KOPT-K1 (cell line): ENCODE data around the gene MED27.

Experiments used
- H3K27ac ChIP-seq: fragments of 200-600 bp; sonication (generic); 2 replicates; pipeline ENCODE4 v1.5.1; 2016; ENCODE audit warnings: antibody characterized with exemption, mild to moderate bottlenecking, low read depth, low read length; ENCODE audit not compliant: poor library complexity, severe bottlenecking
- H3K36me3 ChIP-seq: fragments of 200-600 bp; sonication (generic); 2 replicates; pipeline ENCODE4 v1.5.1; 2017; ENCODE audit warnings: antibody characterized with exemption, mild to moderate bottlenecking, low read length, moderate library complexity; ENCODE audit not compliant: insufficient read depth
- H3K9me3 ChIP-seq: fragments of 200-600 bp; sonication (generic); 2 replicates; pipeline ENCODE4 v1.5.1; 2017; ENCODE audit warnings: antibody characterized with exemption, low read length, mild to moderate bottlenecking; ENCODE audit not compliant: insufficient read depth, poor library complexity, severe bottlenecking

The MED27 gene

DNA sequence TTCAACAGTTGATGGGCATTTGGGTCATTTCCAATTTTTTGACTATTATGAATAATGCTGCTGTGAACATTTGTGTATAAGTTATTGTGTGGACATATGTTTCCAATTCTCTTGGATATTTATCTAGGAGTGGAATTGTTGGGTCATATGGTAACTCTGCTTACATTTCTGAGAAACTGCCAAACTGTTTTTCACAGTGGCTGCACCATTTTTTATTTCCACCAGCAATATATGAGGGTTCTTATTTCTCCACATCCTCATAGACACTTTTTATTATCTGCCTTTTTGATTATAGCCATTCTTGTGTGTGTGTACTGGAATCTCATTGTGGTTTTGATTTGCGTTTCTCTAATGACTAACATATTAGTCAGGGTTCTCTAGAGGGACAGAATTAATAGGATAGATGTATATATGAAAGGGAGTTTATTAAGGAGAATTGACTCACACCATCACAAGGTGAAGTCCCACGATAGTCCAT, 14.7 kb upstream of the MED27 start:
- Histone ChIP-seq H3K9me3 (no peaks in the 10 kb centered on the region), H3K27ac (no peak overlapping the region), H3K36me3 (no peaks in the 10 kb centered on the region)

DNA sequence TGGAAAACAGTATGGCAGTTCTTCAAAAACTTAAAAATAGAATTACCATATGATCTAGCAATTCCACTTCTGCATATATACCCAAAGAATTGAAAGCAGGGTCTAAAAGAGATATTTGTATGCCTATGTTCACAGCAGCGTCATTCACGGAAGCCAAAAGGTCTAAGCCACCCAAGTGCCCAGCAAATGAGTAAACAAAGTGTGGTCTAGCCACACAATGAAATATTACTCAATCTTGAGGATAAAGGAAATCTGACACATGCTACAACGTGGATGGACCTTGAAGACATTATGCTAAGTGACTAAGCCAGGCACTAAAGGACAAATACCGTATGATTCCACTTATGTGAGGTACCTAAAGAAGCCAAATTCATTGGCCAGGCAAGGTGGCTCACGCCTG, 11.1 kb upstream of the MED27 start:
- H3K9me3 ChIP-seq, result no peaks in the 10 kb centered on the region
- H3K27ac ChIP-seq, result no peak overlapping the region

DNA sequence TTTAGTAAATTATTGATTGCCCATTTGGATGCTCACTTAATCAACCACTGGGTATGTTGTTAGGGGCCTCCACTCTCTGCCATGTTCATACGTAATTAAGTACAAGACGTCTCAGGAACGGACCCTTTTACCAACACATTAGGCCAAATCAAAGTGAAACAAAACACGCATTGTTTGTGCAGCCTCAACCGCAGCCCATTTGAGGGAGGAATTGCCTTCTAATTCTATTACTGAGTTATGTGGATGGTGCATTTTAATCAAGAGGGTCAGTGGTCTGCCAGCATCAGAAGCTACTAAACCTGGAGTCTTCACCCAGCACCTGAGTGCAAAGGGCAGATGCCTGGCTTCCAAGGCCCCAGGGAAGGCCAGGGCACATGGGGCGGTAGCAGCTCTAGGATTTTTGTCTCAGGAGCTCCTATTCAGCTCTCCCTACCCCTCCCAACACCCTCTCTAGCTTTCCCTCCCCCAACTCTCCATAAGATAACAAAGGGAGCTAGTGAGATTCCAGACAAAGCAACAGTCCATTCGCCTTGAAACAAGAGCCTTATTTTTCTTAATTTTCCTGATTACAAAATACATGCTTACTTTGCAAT, 7.9 kb upstream of the MED27 start:
- no peak overlapping the region for H3K27ac ChIP-seq
- no peaks in the 10 kb centered on the region for H3K36me3 ChIP-seq
- H3K9me3 ChIP-seq, result no peaks in the 10 kb centered on the region

More for the DNA sequence above, 11.1 kb upstream of the MED27 start:
- no peaks in the 10 kb centered on the region for H3K36me3 ChIP-seq

DNA sequence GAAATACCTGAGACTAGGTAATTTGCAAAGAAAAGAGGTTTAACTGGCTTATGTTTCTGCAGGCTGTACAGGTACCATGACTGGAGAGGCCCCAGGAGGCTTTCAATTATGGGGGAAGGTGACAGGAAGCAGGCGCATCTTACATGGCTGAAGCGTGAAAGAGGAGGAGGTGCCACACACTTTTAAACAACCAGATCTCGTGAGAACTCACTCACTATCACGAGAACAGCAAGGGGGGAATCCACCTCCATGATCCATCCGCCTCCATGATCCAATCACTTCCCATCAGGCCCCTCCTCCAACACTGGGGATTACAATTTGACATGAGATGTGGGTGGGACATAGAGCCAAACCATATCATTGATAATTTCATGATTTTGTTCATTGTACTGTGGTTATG, 2.5 kb upstream of the MED27 start:
- Histone ChIP-seq H3K9me3 (no peaks in the 10 kb centered on the region), H3K27ac (no peak overlapping the region), H3K36me3 (peaks cover 2% of the 10 kb centered on the region; the same call in 1 of the 2 replicates)

DNA sequence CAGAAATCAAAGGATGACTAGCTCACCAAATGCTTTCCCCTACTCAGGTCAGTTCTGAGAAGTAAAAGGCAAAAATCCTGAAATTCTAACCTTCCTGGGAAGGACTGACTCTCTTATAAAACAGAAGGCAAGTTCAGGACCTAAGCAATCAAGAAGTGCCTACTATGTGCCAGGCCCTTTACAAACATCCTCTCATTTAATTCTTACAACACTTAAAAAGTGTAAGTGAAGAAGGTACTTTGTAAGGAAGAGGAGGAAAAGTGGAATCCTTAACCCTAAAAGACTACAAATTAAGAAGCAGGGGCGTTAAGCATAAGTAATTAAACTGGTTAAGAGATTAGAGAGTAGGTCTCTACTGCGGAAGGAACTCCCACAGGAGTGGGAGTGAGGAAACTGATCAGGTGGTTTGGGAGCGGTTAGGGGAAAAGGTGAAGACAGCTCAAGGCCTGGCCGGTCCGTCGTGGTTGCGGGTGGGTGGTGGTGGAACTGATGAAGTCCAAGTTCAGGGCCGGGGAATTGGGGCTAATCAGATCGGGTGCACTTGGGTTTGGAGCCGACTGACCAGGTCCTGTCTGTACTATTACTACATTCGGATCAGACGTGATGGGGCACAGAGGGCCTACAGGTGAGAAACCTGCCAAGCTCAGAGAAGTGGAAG, 839 bp downstream of the MED27 start:
- H3K36me3 ChIP-seq, result peaks cover 33% of the 10 kb centered on the region
- H3K27ac ChIP-seq, result peak overlapping the region; percentile 54
- no peaks in the 10 kb centered on the region for H3K9me3 ChIP-seq

DNA sequence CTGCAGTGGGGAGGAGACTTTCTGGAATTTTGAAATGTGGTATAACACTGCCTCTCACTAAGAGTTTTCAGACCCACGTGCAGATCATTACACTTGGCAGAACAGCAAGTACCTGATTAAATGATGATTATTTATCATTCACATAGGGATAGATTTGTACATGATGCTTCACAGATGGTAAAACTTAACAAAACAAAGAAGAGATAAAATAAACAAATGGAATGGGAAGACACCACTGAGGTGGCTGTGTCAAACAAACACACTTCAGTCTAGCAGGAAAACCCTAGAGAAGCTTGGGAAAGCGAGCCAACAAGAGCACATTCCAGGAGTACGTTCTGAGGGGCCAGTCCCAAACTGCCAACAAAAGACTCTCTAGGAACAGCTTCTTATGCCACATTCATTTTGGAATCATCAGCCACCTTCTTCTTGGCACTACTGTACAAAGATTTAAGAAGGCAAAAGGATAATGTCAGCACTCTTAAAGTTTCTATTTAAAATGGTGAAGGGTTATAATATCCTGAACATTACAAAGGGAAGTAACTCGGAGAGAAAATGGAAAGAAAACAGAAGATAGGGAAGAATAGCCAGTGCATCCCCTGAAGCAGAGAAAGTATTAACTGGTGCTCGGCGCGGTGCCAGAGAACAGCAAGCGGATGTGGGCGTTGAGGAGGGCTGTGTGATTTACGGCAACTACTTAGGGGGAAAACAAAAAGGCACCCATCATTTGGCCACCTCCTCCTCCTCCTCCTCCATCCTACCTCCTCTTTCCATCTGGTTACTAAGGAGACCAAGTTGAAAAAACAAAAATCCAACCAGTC, 1.6 kb downstream of the MED27 start:
- Histone ChIP-seq H3K9me3 (no peaks in the 10 kb centered on the region), H3K27ac (no peak overlapping the region), H3K36me3 (peaks cover 39% of the 10 kb centered on the region)

DNA sequence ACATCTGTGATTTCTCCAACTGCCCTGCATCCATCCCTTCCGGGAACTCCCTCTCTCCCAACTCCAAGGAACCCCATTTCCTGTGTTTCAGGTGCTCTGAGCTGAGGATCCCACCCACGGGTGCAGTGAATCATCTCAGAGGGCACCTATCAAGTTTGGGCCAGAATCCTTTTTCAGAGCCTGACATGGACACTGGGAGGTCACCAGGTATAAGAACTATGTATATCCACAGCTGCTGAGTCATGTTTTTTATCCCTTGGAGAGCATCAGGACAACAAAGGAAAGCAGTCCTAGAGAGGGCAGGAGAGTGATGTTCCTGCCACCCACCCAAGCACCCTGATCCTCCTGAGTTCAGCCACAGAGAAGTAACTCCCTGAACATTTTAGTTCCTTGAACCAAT, 3.8 kb downstream of the MED27 start:
- H3K27ac ChIP-seq, result no peak overlapping the region
- H3K36me3 ChIP-seq, result peaks cover 61% of the 10 kb centered on the region
- no peaks in the 10 kb centered on the region for H3K9me3 ChIP-seq

DNA sequence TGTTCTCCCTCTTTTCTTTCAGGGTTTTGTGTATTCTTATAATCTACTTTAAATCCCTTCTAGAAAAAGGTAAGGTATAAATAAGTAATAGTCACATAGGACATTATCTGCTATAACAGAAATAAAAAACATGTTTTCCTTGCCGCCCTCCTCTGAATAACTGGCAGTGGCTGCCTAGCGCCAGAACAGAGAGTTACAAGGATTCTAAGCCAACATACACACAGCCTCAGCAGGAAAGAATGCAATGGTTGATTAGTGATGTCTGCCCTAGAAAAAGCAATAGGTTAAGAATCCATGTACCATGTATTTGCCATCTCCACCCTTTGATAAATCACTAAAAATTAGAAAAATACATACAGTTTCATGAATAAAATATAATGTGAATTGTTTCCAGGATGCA, 4.9 kb downstream of the MED27 start:
- Histone ChIP-seq H3K9me3 (no peaks in the 10 kb centered on the region), H3K27ac (no peak overlapping the region), H3K36me3 (peaks cover 61% of the 10 kb centered on the region)

DNA sequence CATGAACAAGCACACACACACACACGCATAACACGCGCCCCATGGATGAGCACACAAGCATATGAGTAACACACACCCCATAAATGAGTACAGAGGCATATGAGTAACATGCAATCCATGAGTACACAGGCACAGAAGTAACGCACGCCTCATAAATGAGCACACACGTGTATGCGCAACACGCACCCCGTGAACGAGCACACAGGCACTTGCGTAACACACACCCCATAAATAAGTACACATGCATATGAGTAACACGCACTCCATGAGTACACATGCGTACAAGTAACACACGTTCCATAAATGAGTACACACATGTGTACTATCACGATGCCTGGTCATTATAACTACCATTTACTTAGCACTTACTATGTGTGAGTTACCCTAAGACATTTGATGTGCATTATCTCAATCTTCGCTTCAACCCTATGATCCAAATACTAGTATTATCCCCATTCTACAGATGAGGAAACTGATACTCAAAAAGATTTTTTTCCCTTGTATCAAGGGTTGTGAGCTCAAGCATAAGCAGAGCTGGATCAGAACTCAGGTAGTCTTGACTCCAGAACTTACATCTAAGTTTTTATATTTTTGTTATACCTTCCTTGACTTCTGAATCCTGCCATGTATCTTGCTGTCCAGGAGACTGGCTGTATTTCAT, 7.7 kb downstream of the MED27 start:
- H3K36me3 ChIP-seq, result peaks cover 75% of the 10 kb centered on the region
- no peak overlapping the region for H3K27ac ChIP-seq
- no peaks in the 10 kb centered on the region for H3K9me3 ChIP-seq

DNA sequence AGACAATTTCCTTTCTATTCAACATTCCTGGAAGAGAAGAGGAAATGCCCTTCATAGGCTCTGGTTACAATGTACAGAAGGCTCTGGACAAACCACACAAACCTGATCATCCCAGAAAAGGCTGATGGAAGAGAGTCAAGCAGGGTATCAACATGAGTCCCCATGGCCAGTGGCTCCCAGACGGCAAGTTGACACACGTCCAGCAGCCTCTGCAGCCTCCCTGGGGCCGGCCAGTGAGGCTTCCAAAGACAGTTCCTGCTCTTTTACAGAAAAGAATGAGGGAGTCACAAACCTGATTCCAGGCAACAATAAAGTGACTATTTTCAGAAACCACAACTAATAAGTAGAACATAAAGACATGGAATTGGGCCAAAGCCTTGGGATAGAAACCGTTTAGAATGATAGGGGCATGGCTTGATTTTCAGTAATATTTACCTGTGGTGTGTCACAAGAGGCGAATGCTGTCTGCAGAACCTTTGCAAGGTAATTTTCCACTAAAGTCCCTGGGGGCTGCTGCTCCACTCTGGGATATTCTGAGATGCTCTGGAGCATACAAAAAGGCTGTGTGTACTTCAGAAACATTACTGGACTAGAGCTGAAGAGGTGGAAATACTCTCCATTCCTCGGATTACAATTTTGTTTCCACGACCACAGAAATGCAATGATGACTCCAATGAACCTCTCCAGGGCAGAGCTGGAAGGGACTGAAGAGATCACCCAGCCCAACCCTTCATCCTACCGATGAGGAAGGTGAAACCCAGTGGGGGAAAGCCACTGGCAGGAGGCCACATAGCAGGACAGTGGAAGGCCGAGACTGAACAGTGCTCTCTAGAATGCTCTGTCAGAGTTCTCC, 10.4 kb downstream of the MED27 start:
- no peaks in the 10 kb centered on the region for H3K9me3 ChIP-seq
- peaks cover 57% of the 10 kb centered on the region for H3K36me3 ChIP-seq
- no peak overlapping the region for H3K27ac ChIP-seq

DNA sequence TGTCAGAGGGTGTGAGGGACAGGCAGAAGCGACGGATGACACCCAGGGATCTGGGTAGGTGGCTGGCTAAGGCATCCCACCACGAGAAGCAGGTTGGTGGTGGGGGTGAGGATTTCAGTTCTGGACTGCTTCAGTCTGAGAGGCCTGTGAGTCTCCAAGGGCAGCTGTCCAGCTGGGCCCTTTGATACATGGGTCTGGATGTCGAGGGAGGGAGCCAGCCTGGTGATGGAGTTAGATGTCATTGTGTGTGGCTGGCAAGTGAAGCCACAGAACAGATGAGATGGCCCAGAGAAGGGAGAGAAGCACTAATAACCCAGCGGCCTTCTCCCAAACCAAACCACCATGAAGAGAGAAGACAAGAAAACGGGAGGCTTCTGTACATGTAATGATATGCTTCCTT, 11.1 kb downstream of the MED27 start:
- no peaks in the 10 kb centered on the region for H3K9me3 ChIP-seq
- peaks cover 52% of the 10 kb centered on the region for H3K36me3 ChIP-seq

DNA sequence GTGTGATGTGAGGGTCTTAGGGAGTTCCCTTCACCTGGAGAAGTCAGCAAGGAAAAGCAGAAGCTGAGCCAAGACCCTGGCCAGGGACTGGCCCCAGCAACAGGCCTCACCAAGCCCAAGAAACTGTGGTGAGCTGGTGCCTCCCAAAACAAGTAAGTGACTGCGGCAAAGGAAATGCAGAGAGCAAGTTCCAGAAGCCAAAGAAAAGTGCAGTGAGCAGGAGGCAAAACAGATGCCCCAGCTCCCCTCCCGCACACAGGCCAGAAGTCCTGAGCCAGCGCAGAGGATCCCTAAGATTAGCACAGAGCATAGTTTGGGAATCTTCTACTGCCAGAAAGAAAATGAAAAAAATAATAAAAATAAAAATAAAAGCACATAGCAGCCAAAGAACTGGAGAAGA, 13.2 kb downstream of the MED27 start:
- H3K9me3 ChIP-seq, result no peaks in the 10 kb centered on the region
- H3K27ac ChIP-seq, result no peak overlapping the region
- H3K36me3 ChIP-seq, result peaks cover 31% of the 10 kb centered on the region; the same call in 1 of the 2 replicates

More for the DNA sequence above, 11.1 kb downstream of the MED27 start:
- H3K27ac ChIP-seq, result no peak overlapping the region

DNA sequence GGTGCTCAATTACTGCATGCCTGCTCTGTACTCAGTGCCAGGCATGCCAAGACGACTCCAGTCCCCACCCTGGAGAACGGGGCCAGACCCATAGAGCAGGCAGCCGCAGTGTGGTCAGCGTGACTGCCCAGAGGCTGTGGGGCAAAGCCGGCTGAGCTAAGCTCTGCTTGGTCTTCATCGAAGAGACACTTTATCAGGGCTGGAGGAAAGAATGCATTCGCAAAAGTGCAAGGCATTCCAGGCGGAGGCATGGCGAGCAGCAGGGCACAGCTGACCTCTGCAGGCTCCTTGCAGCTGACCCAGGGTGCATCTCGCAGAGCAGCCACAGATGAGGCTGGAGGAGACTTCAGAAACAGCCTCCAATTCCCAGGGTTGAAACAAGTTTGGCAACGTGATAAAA, 13.6 kb downstream of the MED27 start:
- no peak overlapping the region for H3K27ac ChIP-seq
- peaks cover 27% of the 10 kb centered on the region; the same call in 1 of the 2 replicates for H3K36me3 ChIP-seq
- H3K9me3 ChIP-seq, result no peaks in the 10 kb centered on the region

DNA sequence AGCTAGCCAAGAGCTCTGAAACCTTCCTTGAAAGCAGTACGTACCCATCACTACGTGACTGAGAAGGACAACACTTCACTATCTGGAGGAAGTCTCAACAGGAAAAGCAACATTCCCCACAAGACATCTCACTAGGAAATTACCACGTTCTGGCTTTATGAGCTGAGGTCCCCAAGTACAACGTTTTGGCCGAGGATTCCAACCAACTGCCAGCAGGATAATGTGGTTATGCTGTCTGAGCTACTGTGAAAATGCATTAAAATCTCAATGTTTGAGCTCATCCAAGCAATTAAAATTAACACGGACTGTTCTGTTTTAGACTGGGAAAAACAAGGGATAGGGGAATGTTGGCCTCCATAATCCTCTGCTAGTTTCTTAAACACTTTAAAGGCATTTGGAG, 16.4 kb downstream of the MED27 start:
- Histone ChIP-seq H3K36me3 (peaks cover 30% of the 10 kb centered on the region), H3K27ac (no peak overlapping the region), H3K9me3 (peaks cover 14% of the 10 kb centered on the region)
